Measurements from ENCODE around the gene CASKIN1. TPM values are rescaled to one million over a fixed set of nuclear protein-coding genes. Genes with fewer than 3 reads are reported as not detected.
A peak's percentile ranks its signal among the peaks of the same experiment; 100 is the strongest.

Gene CASKIN1
- total RNA-seq, 1 donor from 2014 or later = 0.12 TPM

GRCh38 chr16:2155091-2155950 lies 41.1 kb downstream of the CASKIN1 start, which contains the start of gene TRAF7:
TSS of gene TRAF7 (plus strand) at chr16:2155782. CDS start at chr16:2163921, 8,139 bp downstream.
- peak; percentile 100 for DNase-seq (ENCODE audit: low read depth)
- no peak for TF ChIP-seq CTCF (conservative IDR thresholded peaks at IDR 0.05; ENCODE audit: low read depth, low read length)
- H3K4me3 ChIP-seq (ENCODE audit: low read depth, low read length) = peak within 1 kb of the TSS; percentile 100

GRCh38 chr16:2154533-2155090 lies 41.8 kb downstream of the CASKIN1 start:
- H3K4me3 ChIP-seq (ENCODE audit: low read depth, low read length) = peak overlapping the region; percentile 100
- no peak for TF ChIP-seq CTCF (conservative IDR thresholded peaks at IDR 0.05; ENCODE audit: low read depth, low read length)
- DNase-seq (ENCODE audit: low read depth) = no peak

- peak; percentile 12 for TF ChIP-seq CTCF (conservative IDR thresholded peaks at IDR 0.05; ENCODE audit: low read depth, low read length)
- no peak for DNase-seq (ENCODE audit: low read depth)
- H3K4me3 ChIP-seq (ENCODE audit: low read depth, low read length) = peak overlapping the region; percentile 100
Measured at GRCh38 chr16:2152695-2153506, 43.5 kb downstream of the CASKIN1 start.

- no peak for DNase-seq (ENCODE audit: low read depth)
- H3K4me3 ChIP-seq (ENCODE audit: low read depth, low read length) = no peak overlapping the region
- TF ChIP-seq CTCF (conservative IDR thresholded peaks at IDR 0.05; ENCODE audit: low read depth, low read length) = no peak
Measured at GRCh38 chr16:2151188-2152091, 45.0 kb downstream of the CASKIN1 start.

GRCh38 chr16:2150418-2151187 lies 45.8 kb downstream of the CASKIN1 start:
- DNase-seq (ENCODE audit: low read depth) = no peak
- no peak for TF ChIP-seq CTCF (conservative IDR thresholded peaks at IDR 0.05; ENCODE audit: low read depth, low read length)
- no peak overlapping the region for H3K4me3 ChIP-seq (ENCODE audit: low read depth, low read length)
